K562 (cell line): ENCODE data around the gene STEAP3. TPM values are rescaled to one million over a fixed set of nuclear protein-coding genes. Genes with fewer than 3 reads are reported as not detected.

ENCODE experiments used
- ATAC-seq: fragments of 200-7000 bp; cut with Tn5 transposase; 3 replicates; pipeline ENCODE4 v1.9.1; 2020; ENCODE audit warnings: moderate library complexity
- BruUV-seq: library from RNA; stranded (reverse); fragments of 400-500 nt; replicated peaks from 2 replicates; lab custom pipeline; 2021; lab: Mats Ljungman, UMichigan
- CTCF ChIA-PET: fragments of 300-600 bp; formaldehyde crosslinking; extraction: SDS; loops from one replicate; lab custom pipeline; 2021; ENCODE audit warnings: low intra/inter-chr PET ratio; lab: Yijun Ruan, JAX
- POLR2A ChIA-PET: fragments of 300-600, 350-650 bp; sonication (Branson Sonifier 250); formaldehyde crosslinking; extraction: SDS; loops from one replicate; lab custom pipeline; 2021; ENCODE audit warnings: antibody characterized with exemption, inconsistent platforms; lab: Yijun Ruan, JAX
- DNase-seq, 4 experiments: peaks; one replicate each; pipeline versions ENCODE4 v3.0.0 to v3.0.0-alpha.2; 2011 to 2018; ENCODE audit warnings: low spot score in 3 of 4, mixed read lengths in 3 of 4; ENCODE audit errors: extremely low read depth in 1 of 4
- FAIRE-seq: peaks from 2 replicates; lab custom pipeline; 2011; peaks lifted over from hg19 to GRCh38; lab: Jason Lieb, UNC
- H2AFZ ChIP-seq: 2 replicates; pipeline ENCODE4 v1.6.0; 2011; ENCODE audit warnings: low read depth, low read length, control low read depth, inconsistent platforms
- H3K27ac ChIP-seq: fragments of 200-600 bp; 3 replicates; pipeline ENCODE4 v1.8.0; 2011; ENCODE audit warnings: low read depth, mild to moderate bottlenecking, control low read depth, inconsistent platforms, low read length, moderate library complexity, mixed read lengths; ENCODE audit errors: extremely low read depth
- H3K27me3 ChIP-seq, 2 experiments: fragments of 300-600 bp in 1 of 2; 2 replicates in 1 of 2; 3 replicates in 1 of 2; pipeline versions ENCODE4 v1.6.0 to v1.8.0; 2011; ENCODE audit warnings: inconsistent platforms in 2 of 2, low read length in 2 of 2, mild to moderate bottlenecking in 1 of 2, mixed read lengths in 1 of 2, moderate library complexity in 1 of 2; ENCODE audit not compliant: control insufficient read depth in 2 of 2, insufficient read depth in 2 of 2
- H3K36me3 ChIP-seq: fragments of 300-600 bp; 3 replicates; pipeline ENCODE4 v1.8.0; 2011; ENCODE audit warnings: mild to moderate bottlenecking, low read length, inconsistent platforms; ENCODE audit not compliant: control insufficient read depth, insufficient read depth
- H3K4me1 ChIP-seq, 2 experiments: fragments of 200-600 bp in 1 of 2; replicated peaks in 1 of 2; 2 replicates in 1 of 2; 3 replicates in 1 of 2; pipeline versions ENCODE4 v1.5.1 to v1.8.0; 2011; ENCODE audit warnings: inconsistent platforms in 2 of 2, low read length in 2 of 2, mild to moderate bottlenecking in 1 of 2, mixed read lengths in 1 of 2, moderate library complexity in 1 of 2; ENCODE audit not compliant: control insufficient read depth in 2 of 2, insufficient read depth in 2 of 2
- H3K4me2 ChIP-seq: 2 replicates; pipeline ENCODE4 v1.6.1; 2011; ENCODE audit warnings: low read length, control low read depth, inconsistent platforms, mixed read lengths; ENCODE audit not compliant: insufficient read depth
- H3K4me3 ChIP-seq: fragments of 200-600 bp; sonication (generic), shearing (Covaris generic); 2 replicates; pipeline ENCODE4 v1.5.1; 2016; ENCODE audit warnings: control low read depth, inconsistent platforms
- H3K79me2 ChIP-seq: fragments of 200-600 bp; 3 replicates; pipeline ENCODE4 v1.8.0; 2011; ENCODE audit warnings: low read length, inconsistent platforms; ENCODE audit not compliant: control insufficient read depth, insufficient read depth
- H3K9ac ChIP-seq, 2 experiments: 2 replicates each; pipeline versions ENCODE4 v1.6.0 to v1.6.1; 2011; ENCODE audit warnings: low read depth in 2 of 2, low read length in 2 of 2, control low read depth in 1 of 2, inconsistent platforms in 1 of 2, mild to moderate bottlenecking in 1 of 2, mixed read lengths in 1 of 2; ENCODE audit not compliant: insufficient read depth in 1 of 2
- H3K9me1 ChIP-seq: one replicate; pipeline ENCODE4 v1.6.0; 2011; ENCODE audit warnings: inconsistent platforms, mild to moderate bottlenecking, low read length, moderate library complexity; ENCODE audit not compliant: control insufficient read depth, insufficient read depth
- H3K9me3 ChIP-seq: replicated peaks from 2 replicates; pipeline ENCODE4 v1.5.1; 2011; ENCODE audit warnings: low read depth, low read length, inconsistent platforms; ENCODE audit not compliant: control insufficient read depth, insufficient read depth
- H4K20me1 ChIP-seq: replicated peaks from 2 replicates; pipeline ENCODE4 v1.6.1; 2011; ENCODE audit warnings: low read length, inconsistent platforms, mixed read lengths; ENCODE audit not compliant: control insufficient read depth, insufficient read depth
- CEBPG ChIP-seq, 3 experiments: fragments of 200-800 bp in 1 of 3; sonication (Bioruptor generic) in 1 of 3; sonication (generic) in 1 of 3; formaldehyde crosslinking in 1 of 3; IDR thresholded peaks in 2 of 3; conservative IDR thresholded peaks in 1 of 3; 2 replicates each; pipeline versions ENCODE4 v1.6.1 to v1.8.0; 2016 to 2022; ENCODE audit warnings: missing compliant biosample characterization in 2 of 3, missing genetic modification characterization in 2 of 3, mild to moderate bottlenecking in 1 of 3, missing genetic modification reagents in 1 of 3
- GTF3C2 ChIP-seq: IDR thresholded peaks from 3 replicates; pipeline ENCODE4 v1.6.1; 2011; ENCODE audit warnings: borderline replicate concordance, mild to moderate bottlenecking, moderate library complexity; ENCODE audit not compliant: insufficient read length; ENCODE audit errors: extremely low read depth
- MCM3 ChIP-seq: fragments of 450-650 bp; IDR thresholded peaks from 2 replicates; pipeline ENCODE4 v1.6.1; 2016
- ZBTB33 ChIP-seq: sonication (generic); formaldehyde crosslinking; IDR thresholded peaks from 2 replicates; pipeline ENCODE4 v1.8.1; 2023; ENCODE audit warnings: mild to moderate bottlenecking, missing genetic modification reagents
- ZNF398 ChIP-seq: fragments of 250-450 bp; sonication (Bioruptor Pico); IDR thresholded peaks from 2 replicates; pipeline ENCODE4 v1.8.0; 2021; ENCODE audit warnings: moderate library complexity, mild to moderate bottlenecking, inconsistent platforms
- WGBS: fragments of 100-300 bp; shearing (Covaris generic); methylation state at CpG from one replicate; pipeline ENCODE4 v1.1.6; 2016; ENCODE audit warnings: low coverage, mixed read lengths; ENCODE audit not compliant: insufficient coverage; ENCODE audit errors: missing lambda C conversion rate; 5-methylcytosine and 5-hydroxymethylcytosine counted together
- in situ Hi-C: fragments of 300-500 bp; cut with MboI; formaldehyde crosslinking; loops from 4 replicates; pipeline ENCODE4 v1.15.0; 2018; ENCODE audit warnings: inconsistent platforms, mixed read lengths
- intact Hi-C: fragments of 100-400 bp; cut with micrococcal nuclease; formaldehyde crosslinking; loops from 2 replicates; pipeline ENCODE4 v1.14.2; 2022
- polyA plus RNA-seq, 8 experiments: library from polyadenylated mRNA; depleted of rRNA in 4 of 8; stranded (reverse) in 5 of 8; unstranded in 3 of 8; fragments of >200 nt; fragmentation: Nextera tagmentation in 2 of 8; fragmentation: Illumina TruSeq in 1 of 8; extraction: Ambion mirVana in 2 of 8; extraction: Trizol in 1 of 8; gene quantifications; 2 replicates each; pipeline versions ENCODE4 v1.2.1 to v1.2.3, GENCODE V29; 2011 to 2014; ENCODE audit warnings: inconsistent platforms in 1 of 8, missing spikeins in 1 of 8
- total RNA-seq, 7 experiments: library from RNA; depleted of rRNA in 6 of 7; stranded (reverse); fragments of >200 nt in 6 of 7; fragmentation: Illumina TruSeq in 2 of 7; extraction: Trizol in 2 of 7; gene quantifications; 2 replicates each; pipeline versions ENCODE4 v1.2.1 to v1.2.3, GENCODE V29; 2011 to 2021; ENCODE audit warnings: low replicate concordance in 1 of 7

The STEAP3 gene
- total and polyA plus RNA-seq, 9 of the 15 experiments (the other 6 are each of a cell fraction or from before 2014, with no cell fraction given), result 1.8 to 31.6 (median 9.0) TPM

- Histone ChIP-seq H3K9ac (no peak overlapping the region), H3K36me3 (no peaks in the 10 kb centered on the region), H3K27ac (no peak overlapping the region), H3K4me3 (no peak overlapping the region), H4K20me1 (peaks cover 3% of the 10 kb centered on the region), H3K9me3 (no peaks in the 10 kb centered on the region), H2AFZ (no peak overlapping the region), H3K4me1 (peaks cover 2 to 3% of the 10 kb centered on the region in 2 experiments; a peak in 2 of 5 replicates), H3K4me2 (no peak overlapping the region), H3K27me3 (peaks cover 6 to 48% of the 10 kb centered on the region in 2 experiments; a peak in 4 of 5 replicates), H3K9me1 (no peaks in the 10 kb centered on the region)
- BruUV-seq, result no TSS peak
- in situ Hi-C loops (no loop called here), intact Hi-C loops (no loop called here)
- no peak for FAIRE-seq
- CTCF ChIA-PET, result no interaction called here
- 13% methylated on average over 3 of the region's 3 CpGs for WGBS
- no peak for DNase-seq
- ATAC-seq, result no peak
- no peak for TF ChIP-seq CEBPG (CRISPR knock-in tag; IDR thresholded peaks at IDR 0.05)
- no peak for TF ChIP-seq CEBPG (tag; conservative IDR thresholded peaks at IDR 0.05 in 1 of 2, IDR thresholded peaks at IDR 0.05 in 1 of 2)
- TF ChIP-seq ZNF398, result no peak
- no peak for TF ChIP-seq GTF3C2
- no peak for TF ChIP-seq ZBTB33
- TF ChIP-seq MCM3, result no peak
- TF ChIP-seq, all 486 proteins: peak for 0
- no peaks in the 10 kb centered on the region for H3K79me2 ChIP-seq
- POLR2A ChIA-PET, result interaction anchor here (1.7 kb wide), 1 partner anchor 18 kb away, joined by 3 read pairs; no protein-coding TSS in a partner anchor
Measured at GRCh38 chr2:119214453-119215037, 9.1 kb upstream of the STEAP3 start.
